GM18505 (cell line): ENCODE data around the gene NUBPL.
"Not testable (repeated sequence)": the region's sequence is repeated elsewhere in the genome, so short reads cannot be mapped to it uniquely, and the experiment has no call there.

Experiments
- ATAC-seq: cut with Tn5 transposase; IDR thresholded peaks from one replicate; pipeline ENCODE4 v1.9.1; 2021; ENCODE audit not compliant: unreplicated experiment
- POLR2A ChIP-seq: IDR thresholded peaks from 4 replicates; pipeline ENCODE4 v1.6.1; 2011; ENCODE audit warnings: borderline replicate concordance; ENCODE audit not compliant: insufficient read depth, insufficient read length; ENCODE audit errors: extremely low read depth

The NUBPL gene

GRCh38 chr14:31592631-31593030, 31.4 kb downstream of the NUBPL start:
- no peak for TF ChIP-seq POLR2A
- ATAC-seq = no peak

DNA sequence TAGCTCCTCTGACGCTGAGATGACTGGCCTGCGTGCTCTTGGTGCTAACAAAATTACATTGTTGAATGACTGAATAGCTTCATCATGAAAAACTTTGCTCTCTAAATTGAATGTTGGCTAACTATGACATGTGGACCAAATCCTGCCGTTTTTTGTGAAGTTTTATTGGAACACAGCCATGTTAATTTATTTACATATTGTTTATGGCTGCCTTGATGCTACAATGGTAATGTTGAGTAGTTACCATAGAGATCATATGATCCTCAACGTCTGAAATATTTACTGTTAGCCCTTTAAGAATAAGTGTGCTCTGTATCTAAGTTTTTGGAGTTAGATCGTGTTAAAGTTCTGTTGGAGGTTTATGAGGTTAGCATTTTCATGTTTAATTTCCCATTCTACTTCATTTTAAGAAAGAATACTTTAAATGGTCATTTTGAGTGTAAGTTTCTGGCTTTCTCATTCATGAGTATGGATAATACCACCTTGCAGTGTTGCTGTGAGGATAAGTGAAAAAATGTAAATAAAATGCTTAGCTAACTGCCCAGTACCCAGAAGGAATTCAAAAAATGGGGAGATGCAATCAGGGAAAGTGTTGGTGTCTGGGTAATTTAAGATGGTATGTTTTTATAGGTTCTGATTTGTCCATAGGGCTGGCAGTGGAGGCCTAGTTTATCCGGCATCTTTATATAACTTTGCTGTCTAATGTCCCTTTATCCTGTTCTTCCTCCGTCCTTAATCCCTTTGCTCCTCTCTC, 35.3 kb downstream of the NUBPL start:
- TF ChIP-seq POLR2A = no peak
- ATAC-seq = no peak

- TF ChIP-seq POLR2A = no peak
- ATAC-seq = no peak
Observed at GRCh38 chr14:31605702-31606101, 44.5 kb downstream of the NUBPL start.

DNA sequence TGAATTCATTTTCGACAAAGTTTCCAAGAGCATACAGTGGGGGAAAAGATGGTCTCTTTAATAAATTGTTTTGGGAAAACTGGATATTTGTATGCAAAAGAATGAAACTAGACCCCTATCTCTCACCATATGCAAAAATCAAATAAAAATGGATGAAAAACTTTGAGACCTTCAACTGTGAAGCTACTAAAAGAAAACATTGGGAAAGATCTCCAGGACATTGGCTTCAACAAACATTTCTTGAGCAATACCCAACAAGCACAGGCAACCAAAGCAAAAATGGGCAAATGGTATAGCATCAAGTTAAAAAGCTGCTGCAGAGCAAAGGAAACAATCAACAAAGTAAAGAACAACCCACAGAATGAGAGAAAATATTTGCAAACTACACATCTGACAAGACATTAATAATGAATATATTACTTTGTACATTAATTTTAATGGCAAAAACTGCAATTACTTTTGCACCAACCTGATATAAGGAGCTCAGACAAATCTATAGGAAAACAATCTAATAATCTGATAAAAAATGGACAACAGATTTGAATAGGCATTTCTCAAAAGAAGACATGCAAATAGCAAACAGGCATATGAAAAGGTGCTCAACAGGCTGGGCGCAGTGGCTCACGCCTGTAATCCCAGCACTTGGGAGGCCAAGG, 50.7 kb downstream of the NUBPL start:
- ATAC-seq = no peak
- TF ChIP-seq POLR2A = no peak

DNA sequence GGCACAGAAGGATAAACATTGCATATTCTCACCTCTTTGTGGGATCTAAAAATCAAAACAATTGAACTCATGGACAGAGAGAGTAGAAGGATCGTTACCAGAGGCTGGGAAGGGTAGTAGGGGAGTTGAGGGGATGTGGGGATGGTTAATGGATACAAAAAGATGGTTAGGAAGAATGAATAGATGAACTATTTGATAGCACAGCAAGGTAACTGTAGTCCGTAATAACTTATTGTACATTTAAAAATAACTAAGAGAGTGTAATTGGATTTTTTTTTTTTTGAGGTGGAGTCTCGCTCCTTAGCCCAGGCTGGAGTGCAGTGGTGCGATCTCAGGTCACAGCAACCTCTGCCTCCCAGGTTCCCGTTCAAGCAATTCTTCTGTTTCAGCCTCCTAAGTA, 52.0 kb downstream of the NUBPL start:
- ATAC-seq = no peak
- TF ChIP-seq POLR2A = no peak

DNA sequence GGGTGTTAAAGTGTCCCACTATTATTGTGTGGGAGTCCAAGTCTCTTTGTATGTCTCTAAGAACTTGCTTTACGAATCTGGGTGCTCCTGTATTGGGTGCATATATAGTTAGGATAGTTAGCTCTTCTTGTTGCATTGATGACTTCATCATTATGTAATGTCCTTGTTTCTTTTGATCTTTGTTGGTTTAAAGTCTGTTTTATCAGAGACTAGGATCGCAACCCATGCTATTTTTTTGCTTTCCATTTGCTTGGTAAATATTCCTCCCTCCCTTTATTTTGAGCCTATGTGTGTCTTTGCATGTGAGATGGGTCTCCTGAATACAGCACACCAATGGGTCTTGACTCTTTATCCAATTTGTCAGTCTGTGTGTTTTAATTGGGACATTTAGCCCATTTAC, 57.7 kb downstream of the NUBPL start:
- not testable (repeated sequence) for ATAC-seq

DNA sequence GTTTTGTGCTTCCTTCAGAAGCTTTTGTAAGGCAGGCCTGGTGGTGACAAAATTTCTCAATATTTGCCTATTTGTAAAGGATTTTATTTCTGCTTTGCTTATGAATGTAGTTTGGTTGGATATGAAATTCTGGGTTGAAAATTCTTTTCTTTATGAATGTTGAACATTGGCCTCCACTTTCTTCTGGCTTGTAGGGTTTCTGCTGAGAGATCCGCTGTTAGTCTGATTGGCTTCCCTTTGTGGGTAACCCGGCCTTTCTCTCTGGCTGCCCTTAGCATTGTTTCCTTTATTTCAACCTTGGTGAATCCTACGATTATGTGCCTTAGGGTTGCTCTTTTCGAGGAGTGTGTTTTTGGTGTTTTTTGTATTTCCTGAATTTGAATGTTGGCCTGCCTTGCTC, 58.2 kb downstream of the NUBPL start:
- no peak for TF ChIP-seq POLR2A
- ATAC-seq = no peak

GRCh38 chr14:31620898-31621297, 59.7 kb downstream of the NUBPL start:
- ATAC-seq = not testable (repeated sequence)

DNA sequence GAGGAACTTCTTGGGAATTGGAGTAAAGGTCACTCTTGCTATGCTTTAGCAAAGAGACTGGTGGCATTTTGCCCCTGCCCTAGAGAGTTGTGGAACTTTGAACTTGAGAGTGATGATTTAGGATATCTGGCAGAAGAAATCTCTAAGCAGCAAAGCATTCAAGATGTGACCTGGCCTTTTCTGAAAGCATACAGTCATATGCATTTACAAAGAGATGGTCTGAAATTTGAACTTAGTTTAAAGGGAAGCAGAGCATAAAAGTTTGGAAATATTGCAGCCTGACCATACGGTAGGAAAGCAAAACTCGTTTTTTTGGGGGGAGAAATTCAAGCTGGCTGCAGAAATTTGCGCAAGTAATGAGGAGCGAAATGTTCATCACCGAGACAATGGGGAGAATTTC, 60.9 kb downstream of the NUBPL start:
- no peak for ATAC-seq
- no peak for TF ChIP-seq POLR2A

- ATAC-seq = not testable (repeated sequence)
Observed at GRCh38 chr14:31652900-31653299, 91.7 kb downstream of the NUBPL start.

GRCh38 chr14:31657917-31658316, 96.7 kb downstream of the NUBPL start:
- no peak for TF ChIP-seq POLR2A
- ATAC-seq = no peak

DNA sequence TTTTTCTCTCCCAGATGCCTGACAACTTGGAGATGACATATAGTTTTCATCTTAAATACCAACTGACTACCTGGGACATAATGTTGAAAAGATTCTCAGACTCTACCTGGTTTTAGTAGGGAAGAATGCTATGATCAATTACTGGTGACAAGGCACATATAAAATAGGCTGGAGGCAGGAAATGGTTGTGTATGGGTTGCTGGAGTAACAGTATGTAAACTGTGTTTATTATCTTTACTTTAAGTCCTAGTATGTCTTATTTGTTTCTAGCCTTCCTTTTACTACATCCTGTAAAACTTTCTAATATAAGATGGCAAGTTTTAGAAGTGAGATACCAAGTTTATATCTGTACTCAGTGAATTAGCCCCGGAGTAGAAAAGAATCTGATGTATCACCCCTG, 98.1 kb downstream of the NUBPL start:
- TF ChIP-seq POLR2A = no peak
- ATAC-seq = no peak

DNA sequence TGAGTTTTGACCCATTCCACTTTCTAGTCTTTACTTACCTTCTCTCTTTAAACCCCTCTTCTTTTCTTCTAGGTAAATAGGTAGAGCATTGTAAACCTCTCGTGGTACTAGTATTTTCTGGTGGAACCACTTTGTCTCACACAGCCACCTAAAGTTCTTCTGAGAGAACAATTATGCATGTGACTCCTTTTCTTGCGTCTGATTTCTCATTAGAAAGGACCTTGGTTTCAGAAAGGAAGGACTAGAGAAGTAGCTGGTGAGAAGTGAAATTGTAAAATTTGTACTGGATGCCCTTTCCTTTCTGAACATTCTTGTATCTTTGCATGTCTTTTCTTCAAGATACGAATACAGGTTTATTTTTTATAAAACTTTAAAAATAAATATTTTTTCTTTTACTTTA, 99.0 kb downstream of the NUBPL start:
- ATAC-seq = no peak
- TF ChIP-seq POLR2A = no peak

GRCh38 chr14:31660728-31661127, 99.5 kb downstream of the NUBPL start:
- TF ChIP-seq POLR2A = no peak
- no peak for ATAC-seq

- TF ChIP-seq POLR2A = no peak
- ATAC-seq = no peak
Observed at GRCh38 chr14:31668348-31668747, 107.1 kb downstream of the NUBPL start.
